Ascending aorta (tissue), 2 donors: ENCODE results near the gene ZNF776. TPM values are rescaled to one million over a fixed set of nuclear protein-coding genes. Genes with fewer than 3 reads are reported as not detected.
"Not testable (repeated sequence)": the region's sequence is repeated elsewhere in the genome, so short reads cannot be mapped to it uniquely, and the experiment has no call there.

ENCODE experiments used
- DNase-seq, 2 donors: peaks; one replicate each; pipeline ENCODE4 v3.0.0-alpha.2; 2019; ENCODE audit warnings: low spot score in 2 of 2
- H3K27ac ChIP-seq, 2 donors: fragments of 200-600 bp; sonication (generic); one replicate each; pipeline ENCODE4 v1.5.1; 2016 to 2017; ENCODE audit warnings: mild to moderate bottlenecking in 1 of 2
- H3K27me3 ChIP-seq: fragments of 200-600 bp; sonication (generic); one replicate; pipeline ENCODE4 v1.5.1; 2017
- H3K36me3 ChIP-seq, 2 donors: fragments of 200-600 bp; sonication (generic); one replicate each; pipeline ENCODE4 v1.5.1; 2016
- H3K4me1 ChIP-seq, 2 donors: fragments of 200-600 bp; sonication (generic); one replicate each; pipeline ENCODE4 v1.5.1; 2016 to 2017; ENCODE audit warnings: mild to moderate bottlenecking in 1 of 2
- H3K4me3 ChIP-seq, 2 donors: fragments of 200-600 bp; sonication (generic); one replicate each; pipeline ENCODE4 v1.5.1; 2016 to 2017; ENCODE audit warnings: mild to moderate bottlenecking in 1 of 2
- H3K9me3 ChIP-seq, 2 donors: fragments of 200-600 bp; sonication (generic); one replicate each; pipeline ENCODE4 v1.5.1; 2016
- intact Hi-C: fragments of 100-400 bp; cut with DNase I; formaldehyde crosslinking; loops from one replicate; pipeline ENCODE4 v1.15.1; 2023
- total RNA-seq: library from RNA; depleted of rRNA; stranded (reverse); fragments of >200 nt; gene quantifications from one replicate; pipeline ENCODE4 v1.1.0, GENCODE V29; 2016
- TF ChIP-seq, protein P1 (sequence below), 3 experiments: fragments of 200-600 bp in 2 of 3; fragments of 450-650 bp in 1 of 3; sonication (generic) in 2 of 3; IDR thresholded peaks; one replicate each; pipeline ENCODE4 v1.5.1; 2016 to 2019; ENCODE audit warnings: antibody characterized with exemption in 3 of 3, mild to moderate bottlenecking in 1 of 3, moderate library complexity in 1 of 3

Gene ZNF776
- total RNA-seq, 1 donor from 2014 or later, result 1.9 TPM

DNA sequence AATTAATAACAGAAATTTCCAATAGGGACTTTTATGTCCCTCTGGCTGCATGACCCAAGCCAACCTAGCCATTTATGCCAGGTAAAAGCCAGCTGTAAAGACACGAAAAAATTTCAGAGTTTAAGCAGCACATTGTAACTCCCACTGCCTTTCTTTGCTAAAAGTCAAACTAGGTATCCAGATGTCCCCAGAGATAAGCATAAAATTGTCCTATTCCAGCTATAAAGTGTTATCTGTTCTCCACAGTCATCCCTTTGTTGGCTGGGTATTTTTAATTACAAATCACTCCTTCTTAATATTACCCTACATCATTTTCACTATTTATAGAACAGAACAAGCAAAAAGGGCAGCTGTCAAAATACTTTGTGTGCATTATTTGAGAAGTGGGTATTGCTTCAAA, 34.4 kb upstream of the ZNF776 start:
- Histone ChIP-seq H3K27ac (no peak overlapping the region), H3K4me1 (no peaks in the 10 kb centered on the region), H3K27me3 (no peaks in the 10 kb centered on the region), H3K4me3 (no peak overlapping the region), H3K36me3 (peaks cover 9 to 12% of the 10 kb centered on the region in 2 donors), H3K9me3 (peaks cover 81 to 100% of the 10 kb centered on the region in 2 donors)
- TF ChIP-seq, protein P1, sequence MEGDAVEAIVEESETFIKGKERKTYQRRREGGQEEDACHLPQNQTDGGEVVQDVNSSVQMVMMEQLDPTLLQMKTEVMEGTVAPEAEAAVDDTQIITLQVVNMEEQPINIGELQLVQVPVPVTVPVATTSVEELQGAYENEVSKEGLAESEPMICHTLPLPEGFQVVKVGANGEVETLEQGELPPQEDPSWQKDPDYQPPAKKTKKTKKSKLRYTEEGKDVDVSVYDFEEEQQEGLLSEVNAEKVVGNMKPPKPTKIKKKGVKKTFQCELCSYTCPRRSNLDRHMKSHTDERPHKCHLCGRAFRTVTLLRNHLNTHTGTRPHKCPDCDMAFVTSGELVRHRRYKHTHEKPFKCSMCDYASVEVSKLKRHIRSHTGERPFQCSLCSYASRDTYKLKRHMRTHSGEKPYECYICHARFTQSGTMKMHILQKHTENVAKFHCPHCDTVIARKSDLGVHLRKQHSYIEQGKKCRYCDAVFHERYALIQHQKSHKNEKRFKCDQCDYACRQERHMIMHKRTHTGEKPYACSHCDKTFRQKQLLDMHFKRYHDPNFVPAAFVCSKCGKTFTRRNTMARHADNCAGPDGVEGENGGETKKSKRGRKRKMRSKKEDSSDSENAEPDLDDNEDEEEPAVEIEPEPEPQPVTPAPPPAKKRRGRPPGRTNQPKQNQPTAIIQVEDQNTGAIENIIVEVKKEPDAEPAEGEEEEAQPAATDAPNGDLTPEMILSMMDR (IDR thresholded peaks at IDR 0.05), result no peak
- intact Hi-C loops, result no loop called here
- DNase-seq, result no peak

DNA sequence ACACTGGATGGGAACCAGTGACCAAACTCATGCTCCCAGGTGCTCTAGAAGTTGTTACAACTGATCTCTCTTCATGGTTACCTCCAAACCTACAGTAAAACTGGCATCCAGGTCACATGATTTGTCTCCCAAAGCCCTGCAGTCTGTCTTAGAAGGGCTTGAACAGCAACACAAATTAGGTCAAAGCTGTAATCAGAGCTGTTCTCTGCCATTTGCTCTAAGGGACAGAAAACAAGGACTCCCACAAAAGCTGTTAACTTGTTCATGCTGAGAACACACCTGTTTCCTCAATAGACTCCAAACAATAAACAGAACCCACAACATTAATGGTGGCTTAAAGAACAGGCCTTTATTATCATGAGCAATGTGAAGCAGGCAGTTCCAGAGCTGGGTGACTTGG, 27.2 kb upstream of the ZNF776 start:
- Histone ChIP-seq H3K4me3 (no peak overlapping the region), H3K27ac (no peak overlapping the region), H3K36me3 (peaks cover 14 to 42% of the 10 kb centered on the region in 2 donors), H3K4me1 (no peaks in the 10 kb centered on the region), H3K27me3 (no peaks in the 10 kb centered on the region), H3K9me3 (peaks cover 72 to 100% of the 10 kb centered on the region in 2 donors)
- TF ChIP-seq, protein P1 (IDR thresholded peaks at IDR 0.05), result no peak
- intact Hi-C loops, result no loop called here
- DNase-seq, result no peak

GRCh38 chr19:57719901-57720519, 26.6 kb upstream of the ZNF776 start:
- no peak overlapping the region for H3K27ac ChIP-seq
- no peak for DNase-seq
- H3K27me3 ChIP-seq, result no peaks in the 10 kb centered on the region
- no peak overlapping the region for H3K4me3 ChIP-seq
- TF ChIP-seq, protein P1 (IDR thresholded peaks at IDR 0.05), result no peak
- no peaks in the 10 kb centered on the region for H3K4me1 ChIP-seq
- intact Hi-C loops, result no loop called here
- H3K36me3 ChIP-seq, result peaks cover 12 to 38% of the 10 kb centered on the region in 2 donors
- H3K9me3 ChIP-seq, result peaks cover 72 to 100% of the 10 kb centered on the region in 2 donors

DNA sequence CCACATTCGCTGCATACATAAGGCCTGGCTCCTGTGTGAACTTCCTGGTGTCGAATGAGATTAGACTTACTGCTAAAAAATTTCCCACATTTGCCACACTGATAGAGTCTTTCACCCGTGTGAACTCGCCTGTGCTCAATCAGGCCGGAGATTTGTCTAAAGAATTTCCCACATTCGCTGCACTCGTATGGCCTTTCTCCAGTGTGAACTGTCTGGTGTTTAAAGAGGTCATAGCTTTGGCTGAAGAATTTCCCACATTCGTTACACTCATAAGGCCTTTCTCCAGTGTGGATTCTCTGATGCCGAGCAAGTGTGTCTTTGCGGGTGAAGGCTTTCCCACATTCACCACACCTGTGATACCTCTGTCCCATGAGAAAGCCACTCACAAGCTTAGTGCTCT, 25.7 kb upstream of the ZNF776 start:
- peaks cover 12 to 38% of the 10 kb centered on the region in 2 donors for H3K36me3 ChIP-seq
- H3K9me3 ChIP-seq, result peaks cover 78 to 99% of the 10 kb centered on the region in 2 donors
- TF ChIP-seq, protein P1 (IDR thresholded peaks at IDR 0.05), result no peak
- H3K27me3 ChIP-seq, result no peaks in the 10 kb centered on the region
- no peak for DNase-seq
- no peak overlapping the region for H3K4me3 ChIP-seq
- H3K4me1 ChIP-seq, result no peaks in the 10 kb centered on the region
- H3K27ac ChIP-seq, result no peak overlapping the region
- intact Hi-C loops, result no loop called here

GRCh38 chr19:57738320-57738719, 8.3 kb upstream of the ZNF776 start:
- H3K27ac ChIP-seq, intact Hi-C loops, H3K36me3 ChIP-seq, H3K27me3 ChIP-seq, H3K4me1 ChIP-seq, H3K4me3 ChIP-seq: not testable (repeated sequence)
- peaks cover 15 to 65% of the 10 kb centered on the region in 2 donors for H3K9me3 ChIP-seq
- DNase-seq, result peak in 1 of 2 donors; percentile 65
- TF ChIP-seq, protein P1 (IDR thresholded peaks at IDR 0.05), result peak in 1 of 3 experiments; percentile 43

DNA sequence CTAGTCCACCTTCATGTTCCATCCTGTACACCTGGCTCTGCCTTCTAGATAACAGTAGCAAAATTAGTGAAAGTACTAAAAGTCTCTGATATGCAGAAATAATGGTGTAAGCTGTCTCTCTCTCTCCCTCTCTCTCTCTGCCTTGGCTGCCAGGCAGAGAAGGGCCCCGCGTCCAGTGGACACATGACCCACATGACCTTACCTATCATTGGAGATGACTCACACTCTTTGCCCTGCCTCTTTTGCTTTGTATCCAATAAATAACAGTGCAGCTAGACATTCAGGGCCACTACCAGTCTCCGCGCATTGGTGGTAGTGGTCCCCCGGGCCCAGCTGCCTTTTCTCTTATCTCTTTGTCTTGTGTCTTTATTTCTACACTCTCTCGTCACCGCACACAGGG, 7.8 kb upstream of the ZNF776 start:
- H3K27ac ChIP-seq, H3K4me3 ChIP-seq, H3K4me1 ChIP-seq, intact Hi-C loops, DNase-seq, H3K36me3 ChIP-seq, H3K27me3 ChIP-seq: not testable (repeated sequence)
- H3K9me3 ChIP-seq, result peaks cover 15 to 65% of the 10 kb centered on the region in 2 donors
